NCI-H510A (cell line): Measurements from ENCODE around the gene PDPK1.
"Not testable (repeated sequence)": the region's sequence is repeated elsewhere in the genome, so short reads cannot be mapped to it uniquely, and the experiment has no call there.

Source experiments
- DNase-seq: peaks from one replicate; lab custom pipeline; 2025; lab: John Stamatoyannopoulos, UW

PDPK1 gene

GRCh38 chr16:2611877-2612276 lies 74.1 kb downstream of the PDPK1 start:
- DNase-seq: not testable (repeated sequence)

GRCh38 chr16:2613251-2613650 lies 75.4 kb downstream of the PDPK1 start:
- not testable (repeated sequence) for DNase-seq

- DNase-seq: no peak
Observed at GRCh38 chr16:2614761-2615191, 77.0 kb downstream of the PDPK1 start.

DNA sequence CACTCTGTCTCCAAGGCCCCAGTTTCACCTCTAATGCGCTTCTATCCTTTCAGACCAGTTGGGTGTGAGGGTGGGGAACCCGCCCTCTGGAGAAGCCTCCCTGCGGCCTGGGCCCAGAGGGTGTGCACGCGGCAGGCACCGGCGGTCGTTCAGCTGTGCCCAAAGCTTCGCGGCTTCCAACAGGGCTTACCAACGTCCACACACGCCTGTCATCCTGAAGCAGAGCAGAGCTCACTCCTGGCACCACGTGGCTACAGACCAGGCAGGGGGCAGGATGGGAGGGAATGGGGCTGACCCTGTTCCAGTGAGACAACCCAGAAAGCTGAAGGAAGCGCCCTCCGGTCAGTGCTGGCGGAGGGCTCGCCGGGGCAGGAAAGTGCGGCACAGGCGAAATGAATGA lies 81.1 kb downstream of the PDPK1 start:
- not testable (repeated sequence) for DNase-seq

DNA sequence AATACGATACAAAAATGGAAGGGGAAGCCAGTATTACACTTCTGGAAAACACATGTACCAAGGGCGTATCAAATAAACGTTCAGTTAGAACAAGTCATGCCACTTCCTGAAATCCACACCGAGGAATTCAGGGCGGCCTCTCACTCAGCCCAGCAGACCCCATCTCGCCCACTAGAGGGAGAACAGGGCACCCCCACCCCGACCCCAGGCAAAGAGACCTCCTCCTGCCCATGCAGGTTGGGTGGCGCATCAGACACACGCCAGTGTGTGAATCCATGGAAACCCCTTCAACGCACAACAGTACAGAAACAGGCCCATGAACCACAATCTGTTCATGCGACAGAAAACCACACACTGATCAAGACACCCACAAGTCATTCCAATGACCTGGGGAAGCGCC lies 81.8 kb downstream of the PDPK1 start:
- DNase-seq: not testable (repeated sequence)

GRCh38 chr16:2620870-2621269 lies 83.0 kb downstream of the PDPK1 start:
- not testable (repeated sequence) for DNase-seq

GRCh38 chr16:2621395-2621794 lies 83.6 kb downstream of the PDPK1 start:
- not testable (repeated sequence) for DNase-seq

GRCh38 chr16:2627075-2627474 lies 89.3 kb downstream of the PDPK1 start:
- DNase-seq: not testable (repeated sequence)

- not testable (repeated sequence) for DNase-seq
Observed at GRCh38 chr16:2631203-2631602, 93.4 kb downstream of the PDPK1 start.

DNA sequence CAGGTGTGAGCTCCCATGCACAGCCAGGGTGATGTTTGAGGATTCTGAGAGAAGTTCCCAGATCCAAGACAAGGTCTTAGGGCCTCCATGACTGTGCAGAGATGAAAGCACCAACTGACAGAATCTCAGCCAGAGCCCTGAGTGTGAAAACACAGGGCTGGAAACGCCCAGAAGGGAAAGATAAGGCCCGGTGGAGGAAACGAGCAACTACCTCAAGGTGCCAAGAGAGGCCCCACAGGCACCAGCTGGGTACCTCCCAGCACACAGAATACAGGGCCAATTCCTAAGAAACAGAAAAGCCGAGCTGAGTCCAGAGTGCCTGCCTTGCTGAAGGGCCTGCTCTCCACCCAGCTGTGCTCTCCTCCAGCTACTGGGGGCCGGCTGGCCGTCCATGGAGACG lies 94.5 kb downstream of the PDPK1 start:
- DNase-seq: not testable (repeated sequence)

DNA sequence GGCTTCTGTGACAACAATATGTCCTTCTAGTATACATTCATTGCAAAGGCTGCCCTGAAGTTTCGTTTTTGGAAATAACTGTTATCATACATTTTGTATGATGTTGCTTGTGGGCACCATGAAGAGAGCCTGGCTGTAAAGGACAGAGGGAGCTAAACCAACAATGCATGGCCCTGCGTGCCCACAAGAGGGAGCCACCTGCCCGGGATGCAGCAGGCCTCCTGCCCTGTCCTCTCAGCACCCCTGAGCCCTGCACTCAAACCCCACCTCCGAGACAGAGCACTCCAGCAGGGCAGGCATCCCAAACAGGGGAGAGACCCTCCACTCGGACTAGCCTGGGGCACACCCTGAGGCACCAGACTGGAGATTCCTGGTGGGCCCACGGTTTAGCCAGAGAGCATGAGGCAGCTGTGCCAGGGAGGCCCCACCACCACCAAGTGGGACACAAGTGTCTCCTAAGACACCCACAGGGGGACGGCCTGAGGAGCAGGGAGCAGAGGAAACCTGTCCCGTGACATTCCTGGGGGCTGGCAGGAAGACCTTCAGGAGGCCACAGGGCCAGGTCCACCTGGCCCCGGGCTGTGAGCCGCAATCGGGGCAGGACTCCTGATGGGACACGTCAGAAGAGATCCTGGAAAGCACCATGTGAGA lies 101.4 kb downstream of the PDPK1 start:
- DNase-seq: not testable (repeated sequence)

- not testable (repeated sequence) for DNase-seq
Observed at GRCh38 chr16:2639722-2640072, 101.9 kb downstream of the PDPK1 start.

GRCh38 chr16:2642561-2642960 lies 104.7 kb downstream of the PDPK1 start:
- not testable (repeated sequence) for DNase-seq

- not testable (repeated sequence) for DNase-seq
Observed at GRCh38 chr16:2644754-2645453, 107.1 kb downstream of the PDPK1 start.

- DNase-seq: not testable (repeated sequence)
Observed at GRCh38 chr16:2651268-2651871, 113.5 kb downstream of the PDPK1 start.
